GM12864 (cell line): Measurements from ENCODE around the gene PUM1.

ENCODE experiments used
- DNase-seq: peaks from one replicate; pipeline ENCODE4 v3.0.0-alpha.2; 2011; ENCODE audit warnings: low read depth
- H3K4me3 ChIP-seq: 2 replicates; pipeline ENCODE4 v1.5.1; 2011; ENCODE audit warnings: mild to moderate bottlenecking, low read depth, low read length, control low read depth
- TF ChIP-seq, protein P1 (sequence below): IDR thresholded peaks from 2 replicates; pipeline ENCODE4 v1.5.1; 2011; ENCODE audit warnings: low read depth, mild to moderate bottlenecking, moderate library complexity, low read length, control low read depth, inconsistent platforms; ENCODE audit errors: missing control alignments

PUM1 gene

DNA sequence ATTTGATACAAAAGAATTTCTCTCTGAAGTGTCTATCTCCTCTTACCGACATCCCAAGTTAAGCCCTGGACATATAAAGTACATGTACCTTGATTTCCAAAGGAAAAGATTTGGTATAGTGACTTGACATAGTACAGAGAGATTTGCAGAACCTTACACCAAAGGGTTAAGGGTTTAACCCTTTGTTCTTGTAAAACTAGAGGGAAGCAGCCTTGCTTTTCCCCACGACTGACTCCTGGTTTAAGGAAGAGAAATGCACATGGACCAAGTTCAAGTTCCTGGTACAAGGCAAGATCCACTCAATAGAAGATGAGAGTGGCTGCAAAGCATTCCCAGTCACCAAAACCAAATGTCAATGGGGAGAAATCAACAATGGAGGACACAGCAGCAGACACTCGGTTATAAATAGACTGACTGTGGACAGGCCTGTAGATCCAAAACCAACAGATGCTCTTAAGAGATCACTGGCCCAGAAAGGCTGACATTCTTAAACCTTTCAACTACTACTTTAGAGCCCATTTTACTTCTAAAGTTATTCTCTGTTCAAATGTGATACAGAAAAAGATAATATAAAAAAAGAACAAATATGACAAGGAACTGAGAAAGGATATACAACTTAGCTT lies 69.4 kb downstream of the PUM1 start:
- no peak for DNase-seq
- no peak overlapping the region for H3K4me3 ChIP-seq
- TF ChIP-seq, protein P1, sequence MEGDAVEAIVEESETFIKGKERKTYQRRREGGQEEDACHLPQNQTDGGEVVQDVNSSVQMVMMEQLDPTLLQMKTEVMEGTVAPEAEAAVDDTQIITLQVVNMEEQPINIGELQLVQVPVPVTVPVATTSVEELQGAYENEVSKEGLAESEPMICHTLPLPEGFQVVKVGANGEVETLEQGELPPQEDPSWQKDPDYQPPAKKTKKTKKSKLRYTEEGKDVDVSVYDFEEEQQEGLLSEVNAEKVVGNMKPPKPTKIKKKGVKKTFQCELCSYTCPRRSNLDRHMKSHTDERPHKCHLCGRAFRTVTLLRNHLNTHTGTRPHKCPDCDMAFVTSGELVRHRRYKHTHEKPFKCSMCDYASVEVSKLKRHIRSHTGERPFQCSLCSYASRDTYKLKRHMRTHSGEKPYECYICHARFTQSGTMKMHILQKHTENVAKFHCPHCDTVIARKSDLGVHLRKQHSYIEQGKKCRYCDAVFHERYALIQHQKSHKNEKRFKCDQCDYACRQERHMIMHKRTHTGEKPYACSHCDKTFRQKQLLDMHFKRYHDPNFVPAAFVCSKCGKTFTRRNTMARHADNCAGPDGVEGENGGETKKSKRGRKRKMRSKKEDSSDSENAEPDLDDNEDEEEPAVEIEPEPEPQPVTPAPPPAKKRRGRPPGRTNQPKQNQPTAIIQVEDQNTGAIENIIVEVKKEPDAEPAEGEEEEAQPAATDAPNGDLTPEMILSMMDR, result no peak

DNA sequence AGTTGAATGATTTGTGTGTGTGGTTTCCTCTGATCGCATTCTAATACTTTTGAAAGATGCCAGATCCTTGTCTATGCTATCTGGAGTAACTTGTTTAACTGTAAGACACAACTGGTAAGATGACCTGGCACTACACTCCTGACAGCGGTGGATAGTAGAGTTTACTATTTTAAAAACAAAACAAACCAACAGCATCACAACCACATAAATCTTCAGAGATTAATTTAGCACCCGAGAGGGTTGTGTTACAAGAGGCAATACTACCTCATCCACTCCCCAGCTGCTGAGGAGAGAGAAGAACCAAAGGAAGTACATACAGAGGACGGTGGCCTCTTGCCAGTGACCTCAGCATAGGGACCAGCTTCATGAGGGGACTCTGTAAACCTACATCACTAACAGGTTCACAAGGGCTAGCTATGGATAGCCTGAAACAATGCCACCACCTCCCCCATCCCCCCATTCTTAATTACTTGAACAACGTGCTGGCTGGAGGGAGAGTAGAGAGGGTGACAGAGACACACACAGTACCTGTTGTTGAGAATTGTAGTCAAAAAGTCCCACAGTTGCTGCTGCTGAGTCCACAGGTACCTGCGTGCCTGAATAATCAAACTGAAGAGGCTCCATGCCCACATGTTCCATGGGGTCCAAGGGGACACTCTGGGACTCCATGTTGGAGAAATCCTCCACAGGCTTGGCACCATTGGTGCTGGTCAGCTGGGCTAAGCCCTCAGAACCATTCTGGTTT lies 73.5 kb downstream of the PUM1 start:
- no peak overlapping the region for H3K4me3 ChIP-seq
- TF ChIP-seq, protein P1, result no peak
- no peak for DNase-seq

DNA sequence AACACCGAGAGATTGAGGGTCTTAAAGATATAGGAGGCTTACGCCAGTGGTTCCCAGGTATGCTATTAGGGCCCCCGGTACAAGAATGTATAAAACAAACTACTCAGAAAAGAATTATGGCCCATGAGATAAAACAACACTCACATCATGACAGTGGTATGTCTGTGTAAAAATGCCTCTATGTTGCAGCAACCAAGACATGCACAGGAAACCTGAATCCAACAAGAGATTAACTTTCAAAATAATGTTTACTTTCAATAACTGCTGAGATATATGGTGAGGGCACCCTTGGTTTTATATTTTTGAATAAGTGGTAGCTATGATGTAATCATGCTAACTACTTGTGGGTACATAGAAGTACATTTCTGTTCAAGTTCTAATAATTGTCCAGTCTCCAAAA lies 74.9 kb downstream of the PUM1 start:
- TF ChIP-seq, protein P1, result no peak
- no peak overlapping the region for H3K4me3 ChIP-seq
- no peak for DNase-seq

DNA sequence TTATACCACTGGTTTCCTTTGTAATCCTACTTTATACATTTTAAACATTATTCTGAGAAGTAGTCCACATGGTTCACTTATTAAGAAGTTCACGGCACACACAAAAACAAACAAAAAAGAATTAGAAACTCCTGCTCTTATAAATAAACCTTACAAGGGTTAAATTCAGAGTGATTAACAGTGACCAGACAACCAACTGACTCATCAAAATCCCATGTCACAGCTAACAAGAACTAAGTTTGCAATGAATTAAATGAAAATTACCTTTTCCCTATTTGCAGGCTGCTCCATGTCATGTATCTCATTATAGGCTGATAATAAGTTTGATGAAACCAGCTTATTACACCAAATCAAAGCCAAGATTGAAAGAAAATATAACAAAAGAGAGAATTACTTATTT lies 77.5 kb downstream of the PUM1 start:
- no peak for DNase-seq
- TF ChIP-seq, protein P1, result no peak

DNA sequence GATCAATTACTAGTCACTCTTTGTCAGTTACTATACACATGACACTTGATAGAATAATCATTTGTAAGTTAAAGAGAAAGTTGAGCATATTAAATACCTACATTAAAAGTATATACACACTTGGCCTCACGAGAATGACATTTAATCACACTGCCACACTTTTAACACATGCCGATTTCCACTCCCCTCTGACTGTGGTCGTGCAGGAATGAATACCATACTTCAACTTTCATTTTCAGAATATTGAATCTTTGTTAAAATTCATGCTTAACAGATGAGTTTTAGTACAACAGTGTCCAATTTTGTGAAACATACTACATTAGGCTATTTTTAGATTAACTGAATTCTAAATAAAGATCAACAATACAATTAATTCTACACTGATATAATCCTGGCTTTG lies 78.8 kb downstream of the PUM1 start:
- no peak overlapping the region for H3K4me3 ChIP-seq
- TF ChIP-seq, protein P1, result no peak
- no peak for DNase-seq

More for the DNA sequence above, 77.5 kb downstream of the PUM1 start:
- no peak overlapping the region for H3K4me3 ChIP-seq

DNA sequence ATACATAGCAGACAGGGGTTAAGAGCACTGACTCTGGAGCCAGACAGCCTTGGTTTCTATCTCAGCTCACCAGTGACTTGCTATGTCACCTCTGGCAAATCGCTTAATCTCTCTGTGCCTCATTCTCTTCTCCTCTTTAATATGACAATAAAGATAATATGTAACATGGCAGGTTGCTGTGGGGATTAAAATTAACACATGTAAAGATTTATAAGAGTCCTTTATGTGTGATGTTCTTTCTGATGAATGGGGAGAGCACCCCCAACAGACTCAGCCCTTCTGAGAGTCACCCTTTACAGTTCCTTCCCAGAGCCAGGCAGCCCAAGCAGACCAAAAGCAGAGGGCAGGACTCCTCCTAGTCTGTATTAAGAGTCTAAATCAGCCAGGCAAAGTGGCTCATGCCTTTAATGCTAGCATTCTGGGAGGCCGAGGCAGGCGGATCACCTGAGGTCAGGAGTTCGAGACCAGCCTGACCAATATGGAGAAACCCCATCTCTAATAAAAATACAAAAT lies 80.5 kb downstream of the PUM1 start:
- DNase-seq, result no peak
- TF ChIP-seq, protein P1, result no peak
- no peak overlapping the region for H3K4me3 ChIP-seq
